Measurements from ENCODE around the gene MTUS2. TPM values are rescaled to one million over a fixed set of nuclear protein-coding genes. Genes with fewer than 3 reads are reported as not detected.

Gene MTUS2
- total RNA-seq, 1 donor from 2014 or later = not detected

GRCh38 chr13:29436721-29437280, 616.7 kb downstream of the MTUS2 start:
- no peak for DNase-seq (ENCODE audit: low spot score)

- DNase-seq (ENCODE audit: low spot score) = no peak
These were observed 618.6 kb downstream of the MTUS2 start for GRCh38 chr13:29438769-29439168.

- no peak for DNase-seq (ENCODE audit: low spot score)
These were observed 619.7 kb downstream of the MTUS2 start for GRCh38 chr13:29439601-29440388.

DNA sequence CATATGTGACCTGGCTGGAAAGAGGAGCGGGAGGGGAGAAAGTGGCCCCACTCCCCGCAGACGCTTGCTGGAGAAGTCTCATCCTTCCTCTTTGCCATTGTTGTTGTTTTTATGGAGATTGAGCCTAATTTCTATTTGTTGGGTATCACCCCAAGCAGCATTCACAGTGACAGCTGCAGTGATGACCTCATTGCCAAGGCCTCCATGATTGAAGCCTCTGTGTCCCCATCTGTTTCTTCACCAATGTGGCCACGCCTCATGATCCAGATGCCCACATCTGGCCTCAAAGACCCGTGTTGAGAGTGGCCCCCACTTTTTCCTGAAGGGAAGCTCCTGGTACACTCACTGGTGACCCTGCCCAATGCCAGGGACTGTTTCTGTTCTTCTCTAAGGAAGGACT, 621.2 kb downstream of the MTUS2 start:
- DNase-seq (ENCODE audit: low spot score) = no peak

GRCh38 chr13:29446016-29446415, 625.9 kb downstream of the MTUS2 start:
- no peak for DNase-seq (ENCODE audit: low spot score)

- no peak for DNase-seq (ENCODE audit: low spot score)
These were observed 628.0 kb downstream of the MTUS2 start for GRCh38 chr13:29448174-29448573.

DNA sequence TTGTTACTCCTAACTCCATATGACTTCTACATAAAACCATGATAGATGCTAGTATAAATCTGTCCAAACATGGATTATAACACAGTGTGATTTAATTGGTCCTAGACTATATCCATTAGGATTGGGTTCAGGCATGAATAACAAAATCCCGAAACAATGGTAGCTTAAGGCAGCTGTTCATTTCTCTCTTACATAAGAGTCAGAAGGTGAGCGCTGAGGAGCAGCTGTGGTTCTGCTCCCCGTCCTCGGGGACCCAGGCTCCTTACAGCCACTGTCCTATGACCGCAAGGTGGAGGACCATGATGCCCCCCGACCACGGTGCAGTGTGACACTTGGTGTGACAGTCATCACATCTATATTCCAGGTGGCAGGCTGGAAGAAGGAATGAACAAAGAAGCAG, 629.6 kb downstream of the MTUS2 start:
- no peak for DNase-seq (ENCODE audit: low spot score)

DNA sequence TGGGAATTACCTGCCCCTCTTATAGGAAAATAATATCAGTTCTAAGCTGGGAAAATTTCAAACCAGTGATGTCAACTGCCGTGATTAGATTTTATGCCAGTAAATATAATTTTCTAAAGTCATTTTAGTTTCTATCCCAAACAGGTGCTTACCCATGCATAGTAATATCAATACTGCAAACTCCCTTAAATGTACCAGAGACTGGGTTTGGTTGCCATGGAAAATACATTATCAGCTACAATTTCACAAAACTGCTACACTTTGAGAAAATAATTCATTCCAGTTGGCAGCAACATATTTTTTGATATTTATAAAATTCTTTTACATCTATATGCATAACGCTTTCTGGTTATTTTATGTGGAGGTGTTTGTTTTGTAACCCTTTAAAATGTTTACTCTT, 631.8 kb downstream of the MTUS2 start:
- no peak for DNase-seq (ENCODE audit: low spot score)

- DNase-seq (ENCODE audit: low spot score) = no peak
These were observed 632.9 kb downstream of the MTUS2 start for GRCh38 chr13:29452773-29453616.

DNA sequence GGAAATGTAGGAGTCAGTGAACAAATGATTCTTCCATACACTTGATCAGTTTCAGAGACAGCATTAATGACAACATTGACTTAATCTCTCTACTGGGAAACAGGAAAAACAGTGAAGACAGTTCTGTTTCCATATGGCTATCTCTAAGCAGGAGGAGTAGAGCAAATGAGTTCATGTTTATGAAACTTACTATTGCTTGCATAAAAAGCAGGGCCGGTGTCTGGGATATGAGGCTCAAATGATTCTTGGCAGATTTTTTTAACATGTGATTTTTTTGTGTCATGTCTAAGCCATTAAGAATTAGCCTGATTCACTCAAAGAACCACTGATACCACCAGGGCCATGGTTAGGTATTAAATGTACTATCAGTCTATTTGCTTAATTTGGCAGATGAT, 633.5 kb downstream of the MTUS2 start:
- DNase-seq (ENCODE audit: low spot score) = no peak

DNA sequence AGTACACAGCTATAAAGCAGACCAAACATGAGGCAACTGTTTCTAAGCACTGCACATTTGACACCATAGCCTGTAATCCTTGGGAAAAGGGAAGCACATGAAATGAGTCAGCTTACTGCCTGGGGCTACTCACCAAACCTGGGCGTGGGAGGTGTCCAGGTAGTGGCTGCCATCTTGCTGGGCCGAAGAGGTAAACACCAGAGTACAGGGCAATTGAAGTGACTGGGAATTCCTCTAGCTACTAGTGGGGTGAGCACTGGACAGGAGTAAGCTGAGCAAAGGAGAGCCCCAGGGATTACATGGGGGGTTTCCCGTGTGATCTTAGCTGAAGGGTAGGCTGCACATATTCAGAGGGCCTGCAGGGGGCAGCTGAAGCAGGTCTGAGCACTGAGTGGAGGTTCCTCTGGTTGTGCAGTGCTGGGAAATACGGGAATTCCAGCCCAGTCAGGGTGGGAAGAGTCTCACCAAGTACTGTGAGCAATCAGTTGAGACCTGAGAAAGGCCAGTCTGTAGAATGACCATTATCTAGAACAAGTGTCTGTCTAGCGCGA, 634.9 kb downstream of the MTUS2 start:
- DNase-seq (ENCODE audit: low spot score) = no peak

GRCh38 chr13:29456419-29456818, 636.3 kb downstream of the MTUS2 start:
- no peak for DNase-seq (ENCODE audit: low spot score)

GRCh38 chr13:29457299-29457698, 637.2 kb downstream of the MTUS2 start:
- DNase-seq (ENCODE audit: low spot score) = no peak

DNA sequence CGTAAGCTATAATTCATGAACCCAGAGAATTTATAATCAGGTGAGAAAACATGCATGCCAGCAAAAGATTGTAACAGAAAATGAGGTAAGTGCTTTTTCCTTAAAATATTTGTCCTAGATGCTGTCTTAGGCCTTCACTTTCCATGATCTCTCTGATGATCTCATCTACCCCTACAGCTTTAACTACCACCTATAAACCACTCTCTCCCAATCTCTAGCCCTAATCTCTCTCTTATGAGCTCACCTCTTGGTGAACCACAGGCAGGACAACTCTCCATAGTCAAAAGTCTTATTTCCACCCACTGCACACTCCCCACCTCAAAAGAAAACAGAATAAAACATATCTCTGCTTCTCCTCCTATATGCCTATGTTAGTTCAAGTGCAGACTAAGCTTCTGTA, 638.3 kb downstream of the MTUS2 start:
- no peak for DNase-seq (ENCODE audit: low spot score)

DNA sequence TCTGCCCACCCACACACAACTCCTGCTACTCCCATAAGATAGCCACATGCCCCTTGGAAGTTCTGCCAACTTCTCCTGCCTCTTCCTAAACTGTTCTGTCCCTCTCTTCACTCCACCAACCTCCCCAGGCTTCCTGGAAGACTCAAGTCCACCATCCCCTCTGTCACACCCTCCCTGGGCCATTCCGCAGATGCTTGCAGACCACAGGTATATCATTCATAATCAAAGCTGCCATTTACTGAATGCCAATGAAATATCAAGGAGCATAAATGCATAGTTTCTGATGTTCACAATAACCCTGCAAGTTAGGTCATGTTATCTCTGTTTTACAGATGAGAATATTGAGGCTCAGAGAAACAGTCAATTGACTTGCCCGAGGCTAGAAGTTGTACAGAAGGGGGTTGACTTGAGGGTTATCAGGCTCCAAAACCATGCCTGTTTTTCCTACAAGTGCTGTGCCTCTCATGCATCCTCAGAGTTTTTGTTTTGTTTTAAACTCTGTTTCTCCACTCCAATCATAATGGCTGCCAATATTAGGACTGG, 639.7 kb downstream of the MTUS2 start:
- DNase-seq (ENCODE audit: low spot score) = no peak

- DNase-seq (ENCODE audit: low spot score) = no peak
These were observed 644.1 kb downstream of the MTUS2 start for GRCh38 chr13:29464105-29464679.

DNA sequence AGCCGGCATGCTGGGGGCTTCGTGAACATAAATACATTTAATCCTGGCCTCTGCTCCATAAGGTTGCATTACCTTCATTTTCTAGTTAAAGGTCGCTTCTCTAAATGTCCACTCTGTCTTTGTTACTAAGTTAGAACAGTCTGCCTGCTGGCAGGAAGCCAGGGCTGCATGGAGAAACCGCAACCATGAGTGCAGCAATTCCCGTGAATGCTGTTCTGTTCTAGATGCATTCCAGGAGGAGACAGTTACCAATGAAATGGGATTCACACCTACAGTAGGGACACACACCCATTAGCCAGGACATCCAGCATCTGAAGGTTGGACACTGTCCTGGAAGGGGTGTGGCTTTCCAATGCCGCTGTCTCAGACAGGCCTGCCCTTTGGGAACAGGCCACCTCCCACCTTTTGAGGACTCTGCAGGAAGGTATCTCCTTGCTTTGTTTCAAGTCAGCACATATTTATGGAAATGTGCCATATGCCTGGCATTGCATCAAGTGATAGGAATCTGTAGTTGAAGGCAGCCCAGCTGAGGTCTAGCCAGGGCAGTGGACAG, 645.7 kb downstream of the MTUS2 start:
- no peak for DNase-seq (ENCODE audit: low spot score)

DNA sequence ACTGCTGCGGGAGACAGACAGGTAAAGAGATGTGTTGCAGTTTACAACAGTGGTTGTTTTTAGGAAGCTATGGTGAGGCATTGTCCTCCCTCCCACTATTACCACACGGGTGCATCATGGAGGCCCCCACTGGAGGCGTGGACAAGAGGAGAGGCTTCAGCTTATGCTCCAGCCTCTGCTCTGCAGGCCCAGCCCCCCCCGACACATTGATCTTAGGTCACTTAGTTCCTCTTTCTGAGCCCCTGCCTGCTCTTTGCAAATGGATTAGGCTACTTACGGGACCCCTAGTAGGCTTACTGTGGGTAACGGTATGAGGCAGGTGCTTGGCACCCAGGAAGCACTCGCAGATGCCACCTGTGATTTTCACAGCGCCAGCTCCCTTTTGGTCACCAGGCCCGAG, 651.4 kb downstream of the MTUS2 start:
- DNase-seq (ENCODE audit: low spot score) = no peak

DNA sequence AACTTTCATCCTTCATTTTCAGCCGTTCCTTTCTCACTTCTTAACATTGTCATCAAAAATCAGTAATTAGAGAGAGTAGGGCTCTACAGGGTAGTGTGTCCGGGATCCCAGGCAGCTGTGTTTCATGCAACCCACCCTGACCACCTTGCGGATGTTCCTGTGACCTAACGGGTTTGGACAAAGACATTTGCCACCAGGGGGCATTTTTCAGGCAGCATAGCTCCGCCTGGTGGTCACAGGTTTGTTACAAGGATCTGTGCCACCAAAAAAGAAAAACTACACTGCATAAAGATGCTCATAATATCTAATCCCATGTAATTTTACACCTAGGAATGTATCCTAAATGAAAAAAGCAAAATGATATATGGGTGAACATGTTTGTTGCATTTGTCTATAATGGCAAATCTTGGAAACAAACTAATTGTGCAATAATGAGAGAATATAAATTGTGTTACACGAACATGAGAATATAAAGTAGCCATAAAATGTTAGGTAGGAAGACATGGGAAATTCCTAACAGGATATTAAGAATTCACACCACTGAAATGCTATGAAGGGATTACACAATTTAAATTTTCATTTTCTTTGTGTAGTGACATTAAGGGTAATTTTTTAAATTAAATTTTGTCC, 652.3 kb downstream of the MTUS2 start:
- no peak for DNase-seq (ENCODE audit: low spot score)

DNA sequence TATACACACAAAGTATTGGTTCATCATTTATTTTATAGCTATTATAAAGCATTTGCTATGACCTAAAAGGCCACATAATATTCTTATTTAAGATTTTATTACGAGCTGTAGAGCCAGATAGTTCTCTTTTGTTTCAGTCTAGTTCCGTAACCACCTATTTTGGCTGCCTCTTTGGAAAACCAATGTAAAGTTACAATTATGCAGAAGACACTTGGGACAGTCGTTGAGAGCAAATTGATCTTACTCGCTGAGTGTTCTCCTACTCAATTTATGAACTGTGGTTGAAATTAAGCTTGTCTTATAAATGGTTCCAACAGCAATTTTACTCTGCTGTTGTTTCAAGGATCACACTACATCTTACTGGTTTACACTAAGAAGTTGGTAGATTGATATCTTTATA, 653.0 kb downstream of the MTUS2 start:
- DNase-seq (ENCODE audit: low spot score) = no peak

DNA sequence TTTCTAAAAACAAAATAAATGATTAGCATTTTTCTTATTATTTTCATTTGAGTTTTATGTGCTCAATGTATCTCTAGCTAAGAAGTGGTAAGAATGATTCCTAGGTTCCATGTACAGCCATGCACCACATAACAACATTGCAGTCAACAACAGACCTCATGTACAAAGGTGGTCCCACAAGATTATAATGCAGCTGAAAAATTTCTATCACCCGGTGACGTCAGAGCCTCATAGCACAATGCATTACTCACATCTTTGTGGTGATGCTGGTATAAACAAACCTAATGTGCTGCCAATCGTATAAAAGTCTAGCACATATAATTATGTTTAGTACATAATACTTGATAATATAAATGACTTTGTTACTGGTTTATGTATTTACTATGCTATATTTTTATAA, 654.9 kb downstream of the MTUS2 start:
- no peak for DNase-seq (ENCODE audit: low spot score)
